Stimulated activated CD4-positive, alpha-beta T cell treated with anti-CD3 and anti-CD28 coated beads, Interleukin-4, amount 100 ng/mL, for 1 hour (primary cell): ENCODE data around the gene FAU.

Experiments used
- DNase-seq: peaks from one replicate; pipeline ENCODE4 v3.0.0-alpha.2; 2020

Gene FAU

GRCh38 chr11:65072631-65072966 is 49.3 kb downstream of the FAU start:
- no peak for DNase-seq

- no peak for DNase-seq
Measured at GRCh38 chr11:65071907-65072630, 49.9 kb downstream of the FAU start.
